Esophagus squamous epithelium (tissue), 5 donors: ENCODE data around the gene RNF208. TPM values are rescaled to one million over a fixed set of nuclear protein-coding genes. Genes with fewer than 3 reads are reported as not detected.

Source experiments
- DNase-seq: peaks from one replicate; lab custom pipeline; 2025; lab: John Stamatoyannopoulos, UW
- H3K27ac ChIP-seq, 4 donors: fragments of 200-600 bp; sonication (generic); one replicate each; pipeline ENCODE4 v1.5.1; 2016 to 2019; ENCODE audit warnings: mild to moderate bottlenecking in 1 of 4
- H3K27me3 ChIP-seq, 4 donors: fragments of 200-600 bp; sonication (generic); 1 replicate in 3 of 4; 2 replicates in 1 of 4; pipeline versions ENCODE4 v1.5.1 to v1.6.0; 2017 to 2021; ENCODE audit warnings: antibody characterized with exemption in 1 of 4
- H3K36me3 ChIP-seq, 3 donors: fragments of 200-600 bp; sonication (generic); one replicate each; pipeline ENCODE4 v1.5.1; 2016 to 2019
- H3K4me1 ChIP-seq, 3 donors: fragments of 200-600 bp; sonication (generic); one replicate each; pipeline ENCODE4 v1.5.1; 2017 to 2019
- H3K4me3 ChIP-seq, 4 donors: fragments of 200-600 bp; sonication (generic); 1 replicate in 3 of 4; 2 replicates in 1 of 4; pipeline ENCODE4 v1.5.1; 2016 to 2019; ENCODE audit warnings: mild to moderate bottlenecking in 2 of 4, moderate library complexity in 1 of 4
- H3K9me3 ChIP-seq, 3 donors: fragments of 200-600 bp; sonication (generic); one replicate each; pipeline ENCODE4 v1.5.1; 2016 to 2019
- CTCF ChIP-seq, 6 experiments: fragments of 450-650 bp in 4 of 6; fragments of 200-600 bp in 2 of 6; sonication (generic) in 2 of 6; IDR thresholded peaks; one replicate each; pipeline ENCODE4 v1.5.1; 2016 to 2019; ENCODE audit warnings: antibody characterized with exemption in 6 of 6, mild to moderate bottlenecking in 4 of 6, moderate library complexity in 4 of 6
- POLR2A ChIP-seq, 4 donors: fragments of 450-650 bp; IDR thresholded peaks; one replicate each; pipeline ENCODE4 v1.6.1; 2017; ENCODE audit warnings: antibody characterized with exemption in 4 of 4, mild to moderate bottlenecking in 4 of 4, moderate library complexity in 3 of 4
- WGBS, 2 donors: methylation state at CpG; one replicate each; pipeline ENCODE4 v1.1.5; 2018; 5-methylcytosine and 5-hydroxymethylcytosine counted together
- intact Hi-C: fragments of 100-400 bp; cut with DNase I; formaldehyde crosslinking; loops from one replicate; pipeline ENCODE4 v1.15.0; 2022
- total RNA-seq, 4 donors: library from RNA; depleted of rRNA; stranded (reverse); fragments of >200 nt; gene quantifications; one replicate each; pipeline ENCODE4 v1.1.0, GENCODE V29; 2016
- donor health status: DM: yes; HTN: yes; CAD: no.

Gene RNF208
- total RNA-seq, 4 donors from 2014 or later = 2.3 to 3.2 (median 2.5) TPM

GRCh38 chr9:137178939-137179630 is 43.0 kb downstream of the RNF208 start:
- peaks cover 0 to 32% (median 2%) of the 10 kb centered on the region in 3 donors for H3K4me1 ChIP-seq
- H3K4me3 ChIP-seq = no peak overlapping the region
- no peak for DNase-seq
- no peak overlapping the region for H3K27ac ChIP-seq
- H3K36me3 ChIP-seq = peaks cover 45 to 75% (median 47%) of the 10 kb centered on the region in 3 donors
- no peak for TF ChIP-seq POLR2A (IDR thresholded peaks at IDR 0.05)
- no peak for TF ChIP-seq CTCF (IDR thresholded peaks at IDR 0.05)
- H3K9me3 ChIP-seq = no peaks in the 10 kb centered on the region
- WGBS, 2 donors = 70 to 80% methylated on average over 2 to 10 of the region's 19 CpGs
- H3K27me3 ChIP-seq = peaks cover 0 to 15% (median 0%) of the 10 kb centered on the region in 4 donors
- intact Hi-C loops = no loop called here

- no peak overlapping the region for H3K4me3 ChIP-seq
- H3K4me1 ChIP-seq = peaks cover 0 to 39% (median 2%) of the 10 kb centered on the region in 3 donors
- H3K27me3 ChIP-seq = peaks cover 0 to 22% (median 0%) of the 10 kb centered on the region in 4 donors
- DNase-seq = no peak
- intact Hi-C loops = no loop called here
- no peaks in the 10 kb centered on the region for H3K9me3 ChIP-seq
- WGBS, 2 donors = 85 to 94% methylated on average over 16 to 18 of the region's 23 CpGs
- no peak for TF ChIP-seq POLR2A (IDR thresholded peaks at IDR 0.05)
- TF ChIP-seq CTCF (IDR thresholded peaks at IDR 0.05) = no peak
- no peak overlapping the region for H3K27ac ChIP-seq
- peaks cover 38 to 68% (median 40%) of the 10 kb centered on the region in 3 donors for H3K36me3 ChIP-seq
Observed at GRCh38 chr9:137178201-137178938, 43.7 kb downstream of the RNF208 start.

GRCh38 chr9:137176302-137177182 is 45.5 kb downstream of the RNF208 start:
- DNase-seq = no peak
- intact Hi-C loops = no loop called here

GRCh38 chr9:137175345-137175961 is 46.6 kb downstream of the RNF208 start:
- no peak overlapping the region for H3K4me3 ChIP-seq
- H3K4me1 ChIP-seq = peaks cover 0 to 54% (median 2%) of the 10 kb centered on the region in 3 donors
- TF ChIP-seq CTCF (IDR thresholded peaks at IDR 0.05) (no peak), POLR2A (IDR thresholded peaks at IDR 0.05) (no peak)
- intact Hi-C loops = no loop called here
- no peaks in the 10 kb centered on the region for H3K9me3 ChIP-seq
- peaks cover 0 to 51% (median under 1%) of the 10 kb centered on the region in 4 donors for H3K27me3 ChIP-seq
- peaks cover 13 to 39% (median 21%) of the 10 kb centered on the region in 3 donors for H3K36me3 ChIP-seq
- H3K27ac ChIP-seq = no peak overlapping the region
- 84% methylated on average over 9 of the region's 33 CpGs; no CpG with 5 or more reads in 1 of the 2 donors for WGBS, 2 donors
- no peak for DNase-seq

More at GRCh38 chr9:137176302-137177182, 45.5 kb downstream of the RNF208 start:
- peaks cover 24 to 50% (median 26%) of the 10 kb centered on the region in 3 donors for H3K36me3 ChIP-seq
- H3K4me3 ChIP-seq = no peak overlapping the region
- H3K27ac ChIP-seq = no peak overlapping the region
- peaks cover 0 to 53% (median 2%) of the 10 kb centered on the region in 3 donors for H3K4me1 ChIP-seq
- H3K9me3 ChIP-seq = no peaks in the 10 kb centered on the region
- 37 to 52% methylated on average over 12 to 15 of the region's 17 CpGs for WGBS, 2 donors
- H3K27me3 ChIP-seq = peaks cover 0 to 40% (median 0%) of the 10 kb centered on the region in 4 donors
- TF ChIP-seq CTCF (IDR thresholded peaks at IDR 0.05) (peak in 4 of 6 experiments; percentile 36 to 72 (median 56)), POLR2A (IDR thresholded peaks at IDR 0.05) (no peak)
